Hematopoietic multipotent progenitor cell treated with erythropoietin and hydrocortisone succinate and interleukin-3 and kit ligand, for 17 days (in vitro differentiated cells): Measurements from ENCODE around the gene HABP2.

Experiments used
- DNase-seq: peaks from one replicate; pipeline ENCODE4 v3.0.0-alpha.2; 2015; ENCODE audit warnings: low spot score

The HABP2 gene

DNA sequence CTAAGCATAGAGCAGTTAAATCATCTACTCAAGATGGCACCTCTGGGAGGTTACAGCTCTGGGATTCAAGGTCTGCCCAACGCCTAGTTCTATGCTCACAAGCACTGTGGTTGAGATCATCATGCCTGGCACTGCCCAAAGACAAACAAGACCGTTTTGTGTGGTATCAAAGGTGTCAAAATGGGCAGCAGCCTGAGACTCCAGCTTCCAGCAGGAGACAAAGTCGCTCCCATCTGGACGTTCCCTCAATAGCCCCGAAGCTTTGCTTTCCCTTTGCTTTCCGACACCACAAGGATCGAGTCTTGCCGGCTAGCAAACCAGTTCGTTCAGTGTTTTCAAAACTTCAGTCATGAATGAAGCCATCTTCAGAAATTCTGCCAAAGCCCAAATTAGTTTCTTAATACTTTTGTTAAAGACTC, 5.1 kb downstream of the HABP2 start:
- DNase-seq, result no peak

- no peak for DNase-seq
Observed at GRCh38 chr10:113560071-113560470, 7.2 kb downstream of the HABP2 start.

GRCh38 chr10:113561214-113561613, 8.4 kb downstream of the HABP2 start:
- DNase-seq, result no peak

DNA sequence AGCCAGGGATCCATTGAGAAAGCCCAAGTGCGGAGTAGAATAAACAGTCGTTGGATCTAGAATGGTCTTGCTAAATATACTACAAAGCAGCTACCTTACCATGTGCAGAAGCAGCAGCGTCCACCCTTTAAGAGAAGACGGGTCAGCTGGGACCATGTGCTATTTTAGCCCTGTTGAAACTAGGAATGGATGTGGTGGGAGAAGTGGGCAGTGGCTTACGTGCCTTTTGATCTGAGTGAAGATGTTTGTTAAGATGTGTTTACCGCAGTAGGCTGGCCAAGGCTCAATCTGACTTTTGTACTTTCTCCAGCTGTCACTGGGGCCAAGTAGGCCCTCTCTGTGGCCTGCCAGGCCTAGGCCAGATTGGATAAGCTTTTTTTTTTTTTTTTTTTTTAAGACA, 9.2 kb downstream of the HABP2 start:
- no peak for DNase-seq

DNA sequence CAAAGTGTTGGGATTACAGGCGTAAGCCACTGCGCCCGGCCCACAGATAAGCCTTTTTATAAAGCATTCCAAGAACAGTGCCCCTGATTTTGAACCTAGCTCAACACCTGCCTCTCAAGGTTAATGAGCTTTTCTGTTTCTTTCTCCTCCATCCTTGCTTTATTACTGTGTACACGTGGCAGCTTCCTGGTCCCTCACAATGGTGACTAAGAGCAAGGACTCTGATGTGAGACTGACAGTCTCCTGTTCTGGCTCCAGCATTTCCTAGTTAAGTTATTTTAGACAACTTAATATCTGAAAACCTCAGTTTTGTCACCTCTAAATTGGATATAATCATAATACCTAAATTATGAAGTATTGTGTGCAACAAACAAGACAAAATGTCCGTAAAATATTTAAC, 9.9 kb downstream of the HABP2 start:
- no peak for DNase-seq

- peak; percentile 48 for DNase-seq
Observed at GRCh38 chr10:113563306-113564088, 10.6 kb downstream of the HABP2 start.

DNA sequence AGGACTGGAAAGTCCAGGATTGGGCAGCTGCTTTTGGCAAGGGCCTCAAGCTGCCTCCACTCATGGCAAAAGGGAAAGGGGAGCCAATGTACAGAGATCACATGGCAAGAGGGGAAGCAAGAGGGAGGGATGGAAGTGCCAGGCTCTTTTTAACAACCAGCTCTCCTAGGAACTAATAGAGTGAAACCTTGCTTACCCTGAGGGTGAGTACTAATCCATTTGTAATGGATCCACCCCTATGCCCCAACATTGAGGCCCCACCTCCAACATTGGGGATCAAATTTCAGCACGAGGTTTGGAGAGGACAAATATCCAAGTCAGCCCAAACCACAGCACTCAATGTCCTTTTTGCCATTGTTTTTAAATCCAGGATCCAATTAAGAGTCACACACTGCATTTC, 12.5 kb downstream of the HABP2 start:
- DNase-seq, result no peak

GRCh38 chr10:113566888-113567287, 14.0 kb downstream of the HABP2 start:
- DNase-seq, result no peak

DNA sequence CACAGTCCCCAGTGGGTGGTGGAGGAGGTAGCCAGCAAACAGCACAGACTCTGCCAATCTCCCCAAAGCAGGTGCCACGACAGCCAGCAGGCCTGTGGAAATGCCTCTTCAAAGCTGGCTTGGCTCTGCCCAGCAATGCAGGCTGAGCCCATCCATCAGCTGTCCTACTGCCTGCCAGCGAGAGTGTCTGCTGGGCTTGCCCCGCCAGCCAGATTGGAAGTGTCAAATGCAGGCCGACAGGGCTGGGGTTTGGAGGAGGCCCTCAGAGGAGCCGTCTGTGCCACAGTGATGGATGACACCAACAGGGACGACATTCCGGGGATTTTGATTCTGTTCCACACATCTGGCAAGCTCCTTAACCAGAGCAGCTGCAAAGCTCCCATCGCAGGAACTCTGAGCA, 16.7 kb downstream of the HABP2 start:
- no peak for DNase-seq

DNA sequence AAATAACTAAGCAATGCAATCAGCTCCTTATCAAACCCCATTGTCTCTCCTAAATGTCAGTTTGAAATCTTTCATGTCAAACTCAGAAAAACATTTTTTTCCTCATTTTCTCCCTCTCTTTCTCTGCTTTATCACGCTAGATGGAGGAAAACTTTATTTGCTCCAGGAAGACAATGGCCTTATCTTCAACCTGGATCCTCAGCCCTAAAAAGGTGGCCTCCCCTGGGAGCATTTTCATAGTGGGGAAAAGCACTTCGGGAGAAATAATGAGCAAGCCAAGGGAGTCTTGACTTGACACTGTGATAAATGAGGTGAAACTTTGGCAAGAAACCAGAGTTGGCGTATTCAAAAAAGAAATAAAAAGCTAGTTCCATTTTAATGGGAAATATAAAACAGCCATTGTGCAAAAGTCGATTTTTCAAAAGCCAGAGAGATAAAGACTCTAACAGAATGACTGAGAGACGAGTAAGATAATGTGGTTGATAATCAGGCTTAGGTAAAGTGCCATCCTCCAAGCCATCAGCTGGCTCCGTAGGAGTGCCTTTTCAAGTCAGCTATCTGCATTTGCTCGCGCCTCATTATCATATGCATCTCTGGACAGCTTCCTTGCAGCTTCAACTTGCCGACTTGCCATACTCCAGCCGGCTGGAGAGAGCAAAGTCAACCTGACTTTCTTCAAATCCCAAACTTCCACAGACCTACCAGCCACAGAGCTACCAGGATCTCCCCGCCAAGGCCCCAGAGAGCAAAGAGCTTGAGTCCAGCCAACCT, 19.9 kb downstream of the HABP2 start:
- DNase-seq, result no peak

- DNase-seq, result no peak
Observed at GRCh38 chr10:113573368-113573767, 20.5 kb downstream of the HABP2 start.

- DNase-seq, result no peak
Observed at GRCh38 chr10:113576852-113577251, 24.0 kb downstream of the HABP2 start.

DNA sequence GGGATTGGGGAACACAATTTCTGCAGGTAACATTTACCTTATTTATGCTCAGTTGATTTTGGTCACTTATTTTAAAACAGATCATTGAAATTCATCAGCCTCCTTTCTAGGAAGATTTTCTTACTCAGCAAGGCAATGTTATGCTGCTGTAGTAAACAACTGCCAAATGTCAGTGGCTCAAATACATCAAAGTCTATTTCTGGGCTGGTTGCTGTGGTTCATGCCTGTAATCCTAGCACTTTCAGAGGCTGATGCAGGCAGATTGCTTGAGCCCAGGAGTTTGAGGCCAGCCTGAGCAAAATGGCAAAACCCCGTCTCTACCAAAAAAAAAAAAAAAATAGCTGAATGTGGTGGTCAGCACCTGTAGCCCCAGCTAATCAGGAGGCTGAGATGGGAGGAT, 25.9 kb downstream of the HABP2 start:
- DNase-seq, result no peak

DNA sequence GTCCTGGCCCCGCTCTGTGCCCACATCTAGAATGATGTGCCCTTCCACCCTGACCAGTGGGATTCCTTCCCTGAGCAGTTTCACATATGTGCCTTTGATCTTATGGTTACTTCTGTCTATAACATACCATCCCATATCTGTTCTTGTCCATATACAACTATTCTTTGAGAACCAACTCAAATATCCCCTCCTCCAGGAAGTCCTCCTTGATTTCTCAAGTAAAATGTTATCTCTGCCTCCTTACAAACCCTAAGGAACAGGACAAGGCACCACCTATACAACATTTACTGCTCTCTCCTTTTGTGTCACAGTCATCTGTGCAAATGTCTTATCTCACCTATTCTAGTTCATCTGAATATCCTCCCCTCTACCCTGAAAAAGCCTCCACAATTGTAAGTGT, 28.2 kb downstream of the HABP2 start:
- DNase-seq, result no peak

- DNase-seq, result no peak
Observed at GRCh38 chr10:113583571-113583970, 30.7 kb downstream of the HABP2 start.

DNA sequence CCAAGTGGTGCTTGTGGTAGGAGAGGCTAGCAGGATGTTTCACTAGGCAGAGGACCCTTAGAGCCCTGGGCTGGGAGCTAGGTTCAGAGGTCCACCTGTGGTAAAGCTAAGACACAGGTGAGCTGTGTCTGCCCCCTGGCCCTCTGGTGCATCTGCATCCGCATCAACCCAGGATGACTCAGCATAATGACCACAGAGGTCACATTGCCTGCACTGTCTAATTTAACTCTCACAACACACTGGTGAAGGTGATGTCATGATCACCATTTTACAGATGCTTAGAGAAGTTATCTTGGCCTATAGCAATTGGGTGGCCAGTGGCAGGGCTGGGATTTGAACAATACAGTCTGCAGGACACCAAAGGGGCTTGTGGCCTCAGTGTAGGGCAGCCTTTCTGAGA, 33.1 kb downstream of the HABP2 start:
- DNase-seq, result no peak

- DNase-seq, result no peak
Observed at GRCh38 chr10:113589201-113589770, 36.4 kb downstream of the HABP2 start.

GRCh38 chr10:113590581-113590980, 37.7 kb downstream of the HABP2 start:
- no peak for DNase-seq

GRCh38 chr10:113592380-113592779, 39.5 kb downstream of the HABP2 start:
- DNase-seq, result no peak

DNA sequence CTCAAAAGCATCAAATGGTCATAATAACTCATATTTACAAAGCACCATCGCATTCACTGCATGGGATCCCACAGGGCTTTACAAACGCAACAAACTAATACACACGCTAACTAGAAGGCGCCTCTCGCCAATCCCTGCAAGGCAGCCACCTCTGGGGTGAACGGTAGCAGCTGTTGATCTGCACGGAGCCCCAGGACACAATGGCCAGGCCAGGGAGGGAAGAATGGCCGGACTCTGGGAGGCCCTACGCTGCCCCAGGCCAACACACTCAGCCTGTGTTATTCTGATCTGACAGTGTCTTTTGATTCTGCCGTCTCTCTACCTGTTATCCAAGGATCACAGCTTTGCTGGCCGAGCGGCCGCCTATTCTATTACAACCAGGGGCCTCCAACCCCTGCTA, 41.8 kb downstream of the HABP2 start:
- DNase-seq, result no peak

DNA sequence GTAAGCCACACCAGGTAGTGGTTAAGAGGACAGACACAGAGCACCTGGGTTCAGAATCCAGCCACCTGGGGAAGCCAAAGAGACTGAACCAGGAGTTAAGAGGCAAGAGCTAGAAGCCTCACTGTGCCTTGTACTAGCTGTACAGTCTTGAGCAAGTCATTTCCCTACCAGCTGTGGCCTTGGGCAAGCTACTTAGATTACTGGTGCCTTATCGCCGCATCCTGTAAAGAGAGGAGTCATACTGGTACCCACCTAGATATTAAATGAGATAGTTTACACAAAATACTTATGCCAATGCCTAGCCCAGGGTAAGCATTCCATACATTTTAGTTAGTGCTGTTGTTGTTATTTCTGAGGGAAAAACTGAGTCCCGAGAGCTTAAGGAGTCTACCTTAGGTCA, 47.7 kb downstream of the HABP2 start:
- no peak for DNase-seq

DNA sequence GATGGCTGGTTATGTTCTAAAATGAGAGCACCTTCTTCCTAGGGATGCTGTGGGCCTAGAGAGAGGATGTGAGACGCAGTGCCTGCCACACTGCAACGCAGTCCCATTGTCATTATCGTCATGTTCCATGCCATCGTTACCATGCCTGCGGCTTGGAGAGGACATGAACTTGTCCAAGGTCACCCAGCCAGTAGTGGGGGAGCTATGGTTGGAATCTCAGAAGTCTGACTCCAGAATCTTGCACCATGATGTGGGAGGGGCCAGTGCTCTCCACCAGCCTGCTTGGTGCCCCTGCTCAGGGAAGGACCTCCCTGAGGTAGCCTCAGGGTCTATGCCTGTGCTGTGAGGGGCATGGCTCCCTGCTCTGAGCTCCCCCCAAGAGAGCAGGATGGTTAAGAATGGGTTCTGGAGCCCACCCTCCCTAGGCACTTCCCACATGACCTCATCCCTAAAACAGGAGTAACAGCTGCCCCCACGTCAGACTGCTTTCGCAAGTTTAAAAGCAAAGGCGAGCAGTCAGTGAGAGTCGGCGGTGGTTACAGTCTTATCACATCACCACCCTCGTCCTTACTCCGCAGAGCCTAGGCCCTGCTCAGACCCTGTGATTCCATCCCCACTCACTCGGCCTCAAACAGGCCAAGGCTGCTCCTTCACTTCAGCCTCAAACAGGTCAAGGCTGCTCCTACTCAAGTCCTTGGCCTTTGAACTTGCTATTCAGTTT, 50.4 kb downstream of the HABP2 start:
- no peak for DNase-seq

- DNase-seq, result no peak
Observed at GRCh38 chr10:113604572-113604971, 51.7 kb downstream of the HABP2 start.
